NCI-H2196 (cell line): Measurements from ENCODE around the gene IFI16.
"Not testable (repeated sequence)": the region's sequence is repeated elsewhere in the genome, so short reads cannot be mapped to it uniquely, and the experiment has no call there.

ENCODE experiments used
- DNase-seq: peaks from one replicate; lab custom pipeline; 2025; ENCODE audit not compliant: unreplicated experiment; lab: John Stamatoyannopoulos, UW

Gene IFI16

GRCh38 chr1:159007726-159008125 lies 2.0 kb upstream of the IFI16 start:
- DNase-seq = no peak

GRCh38 chr1:159008744-159009188 lies 941 bp upstream of the IFI16 start:
- DNase-seq = no peak

DNA sequence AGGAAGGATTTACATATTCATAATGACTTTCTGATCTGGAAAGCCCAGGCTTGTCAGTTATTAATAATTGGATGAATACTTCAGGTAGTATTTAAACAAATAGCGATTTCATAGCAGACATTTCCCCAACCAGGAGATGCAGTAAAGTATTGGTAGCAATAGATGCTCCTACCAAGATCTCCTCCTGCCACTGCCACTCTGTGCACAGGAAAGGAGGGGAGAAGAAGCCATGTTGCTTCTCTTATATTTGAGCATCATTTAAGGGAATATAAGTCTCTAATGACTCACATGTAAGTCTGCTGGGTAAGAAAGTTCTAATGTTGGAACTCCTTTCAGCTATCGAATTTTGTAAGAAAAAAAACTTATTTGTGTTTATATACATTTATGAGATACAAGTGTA lies 420 bp upstream of the IFI16 start:
- no peak for DNase-seq

GRCh38 chr1:159010391-159010790 lies 684 bp downstream of the IFI16 start:
- DNase-seq = no peak

GRCh38 chr1:159011001-159011400 lies 1.3 kb downstream of the IFI16 start:
- DNase-seq = not testable (repeated sequence)

DNA sequence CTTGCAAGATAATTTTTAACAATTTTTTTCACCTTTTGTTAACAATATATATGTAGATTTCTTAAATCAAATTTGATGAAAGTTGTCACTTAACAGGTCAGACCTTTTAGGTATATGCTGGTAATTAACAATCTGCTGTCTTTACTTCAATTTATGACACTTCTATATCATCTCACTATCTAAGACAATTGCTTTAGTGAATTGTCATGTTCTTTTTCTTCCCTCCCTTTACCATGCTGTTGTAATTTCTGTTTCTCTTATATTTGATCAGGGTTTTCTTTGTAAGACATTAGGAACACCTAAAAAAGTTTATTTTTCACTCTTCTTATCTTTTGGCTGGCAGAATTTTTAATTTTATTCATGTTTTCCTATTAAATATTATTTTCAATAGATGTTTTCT lies 2.0 kb downstream of the IFI16 start:
- no peak for DNase-seq

DNA sequence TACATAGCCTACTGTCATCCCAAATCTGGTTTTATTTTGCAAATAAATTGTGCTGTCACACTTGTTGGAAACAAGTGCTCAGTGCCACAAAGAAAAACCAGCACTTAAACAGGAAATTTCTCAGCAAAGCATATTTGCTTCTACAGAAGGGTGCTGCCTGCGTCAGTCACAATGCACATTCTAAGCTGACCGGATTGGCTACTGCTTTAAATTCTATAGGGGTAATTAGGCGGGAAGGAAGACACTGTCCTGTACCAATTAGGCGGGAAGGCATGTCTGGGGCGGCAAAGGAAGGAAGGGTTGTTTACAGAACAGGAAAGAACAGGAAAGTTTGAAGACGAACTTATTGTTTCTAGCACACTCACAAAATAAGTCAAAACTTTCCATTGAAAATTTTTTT lies 2.8 kb downstream of the IFI16 start:
- DNase-seq = no peak

DNA sequence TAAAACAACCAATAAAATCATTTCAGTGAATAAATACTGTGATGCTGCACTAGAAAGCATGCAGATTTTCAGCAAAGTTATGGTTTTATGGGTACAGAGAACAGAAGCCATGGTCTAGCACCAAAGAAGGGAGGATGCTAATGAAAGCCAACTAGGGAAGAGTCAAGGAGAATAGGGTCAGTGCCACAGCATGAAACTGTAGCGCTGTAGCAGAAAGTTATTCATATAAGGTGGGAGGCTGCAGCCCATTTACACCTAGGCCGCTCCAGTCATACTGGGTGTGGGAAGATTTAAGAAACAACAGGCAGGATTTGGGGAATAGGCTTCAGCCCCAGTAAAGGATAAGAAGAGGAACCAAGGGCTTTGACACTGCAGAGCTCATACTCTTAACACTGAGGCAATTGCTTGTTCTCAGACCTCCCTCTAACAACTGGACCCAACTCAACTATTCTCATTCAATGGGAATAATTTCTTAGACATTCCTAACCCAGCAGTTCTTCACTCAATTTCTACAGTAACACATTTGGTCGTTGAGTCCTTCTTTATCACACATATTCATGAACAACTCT lies 4.4 kb downstream of the IFI16 start:
- DNase-seq = no peak

DNA sequence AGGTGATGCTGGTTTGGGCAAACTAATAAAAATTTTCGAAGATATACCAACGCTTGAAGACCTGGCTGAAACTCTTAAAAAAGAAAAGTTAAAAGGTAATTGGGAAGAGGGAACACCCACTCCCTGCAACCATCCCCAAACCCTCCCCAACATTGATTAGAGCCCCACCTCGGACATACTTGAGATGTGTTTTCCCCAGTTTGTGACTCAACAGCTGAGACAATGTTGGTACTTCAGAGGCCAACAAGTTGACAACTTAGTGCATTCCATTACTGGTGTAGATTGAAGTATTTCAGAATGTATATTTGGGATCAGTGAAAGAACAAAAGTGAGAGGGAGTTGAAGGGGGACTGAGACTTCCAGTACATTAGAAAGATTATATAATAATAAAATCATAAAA lies 5.1 kb downstream of the IFI16 start:
- no peak for DNase-seq

- DNase-seq = no peak
Observed at GRCh38 chr1:159015440-159015909, 5.8 kb downstream of the IFI16 start.

GRCh38 chr1:159023723-159024122 lies 14.0 kb downstream of the IFI16 start:
- no peak for DNase-seq

DNA sequence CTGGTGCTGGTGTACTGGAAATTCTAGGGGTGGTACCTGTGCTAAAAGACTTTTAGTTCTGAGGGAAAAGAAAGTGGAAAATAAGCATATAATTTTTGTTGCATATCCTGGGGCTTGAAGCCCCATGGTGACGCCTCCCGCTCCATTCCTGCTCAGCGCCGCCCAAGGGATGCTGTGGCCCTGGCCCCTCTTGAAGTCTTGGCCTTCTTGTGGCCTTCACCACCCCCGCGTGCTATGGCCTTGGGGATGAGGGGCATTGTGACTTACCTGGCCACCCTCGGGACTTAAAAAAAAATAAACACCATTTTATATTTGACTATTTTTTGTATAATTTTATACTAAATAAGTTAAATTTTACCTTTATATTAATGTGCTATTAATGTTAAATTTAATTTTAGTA lies 15.3 kb downstream of the IFI16 start:
- DNase-seq = no peak

GRCh38 chr1:159026841-159027240 lies 17.1 kb downstream of the IFI16 start:
- not testable (repeated sequence) for DNase-seq

DNA sequence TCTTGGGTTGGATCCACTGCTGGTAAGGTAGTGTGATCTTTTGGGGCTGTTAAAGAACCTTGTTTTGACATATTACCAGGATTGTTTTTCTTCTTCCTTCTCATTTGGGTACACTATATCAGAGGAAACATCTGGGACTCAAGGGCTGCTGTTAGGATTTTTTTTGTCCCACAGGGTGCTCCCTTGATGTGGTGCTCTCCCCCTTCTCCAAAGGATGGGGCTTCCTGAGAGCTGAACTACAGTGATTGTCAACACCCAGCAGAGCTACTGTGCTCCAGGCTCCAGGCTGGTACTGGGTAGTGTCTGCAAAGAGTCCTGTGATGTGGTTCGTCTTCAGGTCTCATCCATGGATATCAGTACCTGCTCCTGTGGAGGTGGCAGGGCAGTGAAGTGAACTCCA lies 20.6 kb downstream of the IFI16 start:
- DNase-seq = no peak

GRCh38 chr1:159030877-159031447 lies 21.3 kb downstream of the IFI16 start:
- DNase-seq = no peak

DNA sequence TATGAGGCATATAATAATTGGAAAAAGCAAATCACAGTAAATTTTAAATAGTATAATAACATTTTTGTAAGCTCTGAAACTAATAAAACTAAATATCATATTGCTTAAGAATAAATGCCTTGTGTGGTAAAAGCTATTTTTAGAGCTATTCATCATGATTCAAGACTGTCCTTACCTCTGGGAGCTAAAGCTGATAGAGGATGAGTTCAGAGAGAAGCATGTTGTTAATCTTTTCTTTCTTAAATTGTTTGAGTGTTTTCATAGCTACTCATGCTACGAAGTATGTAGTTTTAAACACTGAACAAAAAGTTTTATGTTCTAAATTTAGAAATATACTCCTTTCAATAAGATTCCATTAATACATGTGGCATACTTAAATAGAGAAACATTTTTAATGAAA lies 30.5 kb downstream of the IFI16 start:
- no peak for DNase-seq

DNA sequence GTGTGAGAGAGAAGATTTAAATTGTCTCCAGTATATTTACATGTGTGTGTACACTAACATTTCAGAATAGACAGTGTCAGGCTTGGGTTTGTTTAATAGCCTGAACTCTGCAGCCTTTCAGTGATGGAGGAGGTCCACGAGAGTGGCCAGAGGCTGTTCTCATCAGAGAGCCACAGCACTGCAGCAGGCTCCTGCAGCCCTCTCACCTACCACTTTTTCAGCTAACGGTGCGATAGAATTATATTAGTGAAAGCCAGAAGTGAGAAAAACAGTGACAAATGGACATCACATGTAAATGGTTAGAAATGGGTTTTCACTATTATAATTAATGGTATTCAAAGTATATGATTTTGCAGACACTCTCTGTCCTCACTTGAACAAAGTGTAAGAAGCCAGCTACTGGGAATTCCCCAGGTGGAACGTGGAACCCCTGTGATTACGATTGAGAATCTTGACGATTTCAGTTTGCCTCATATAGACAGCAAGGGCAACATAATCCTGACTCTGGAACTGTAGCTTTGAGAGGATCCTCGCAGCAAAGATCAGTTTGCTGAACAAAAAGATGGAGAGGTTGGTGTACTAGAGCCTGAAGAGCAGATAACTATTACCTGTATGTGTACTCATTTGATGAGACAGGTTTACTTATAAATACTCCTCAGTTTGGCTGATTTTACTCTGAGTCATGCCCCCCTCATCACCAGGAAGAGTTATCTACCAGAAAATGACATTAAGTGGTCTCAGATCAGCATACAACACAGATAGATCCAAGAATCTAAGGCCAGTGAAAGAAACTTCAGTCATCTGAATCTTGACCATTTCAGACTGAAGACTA lies 31.4 kb downstream of the IFI16 start:
- DNase-seq = no peak

GRCh38 chr1:159046486-159046885 lies 36.8 kb downstream of the IFI16 start:
- DNase-seq = not testable (repeated sequence)

- no peak for DNase-seq
Observed at GRCh38 chr1:159051436-159051835, 41.7 kb downstream of the IFI16 start.

- no peak for DNase-seq
Observed at GRCh38 chr1:159054427-159054826, 44.7 kb downstream of the IFI16 start.

DNA sequence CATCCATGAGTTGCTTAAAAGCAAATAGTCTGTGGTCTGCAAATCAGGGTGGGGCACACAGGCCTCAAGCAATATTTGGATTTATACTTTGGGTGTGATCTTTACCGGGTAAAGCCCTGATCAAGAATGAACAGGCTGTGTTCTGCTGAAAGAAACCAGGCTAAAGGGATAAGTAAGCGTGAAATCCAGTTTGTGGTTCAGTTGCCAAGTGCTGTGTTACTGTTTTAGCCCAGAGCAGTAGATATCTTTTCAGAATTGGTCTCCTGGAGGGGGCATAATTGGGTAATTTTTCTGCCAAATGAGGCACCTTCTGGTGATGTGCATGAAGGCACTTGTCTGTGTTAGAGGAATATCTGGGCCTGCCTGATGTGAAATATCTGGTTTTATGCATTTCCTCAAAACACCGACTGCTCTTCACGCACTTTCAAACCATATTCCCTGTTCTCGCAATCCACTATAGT lies 45.5 kb downstream of the IFI16 start:
- DNase-seq = no peak

DNA sequence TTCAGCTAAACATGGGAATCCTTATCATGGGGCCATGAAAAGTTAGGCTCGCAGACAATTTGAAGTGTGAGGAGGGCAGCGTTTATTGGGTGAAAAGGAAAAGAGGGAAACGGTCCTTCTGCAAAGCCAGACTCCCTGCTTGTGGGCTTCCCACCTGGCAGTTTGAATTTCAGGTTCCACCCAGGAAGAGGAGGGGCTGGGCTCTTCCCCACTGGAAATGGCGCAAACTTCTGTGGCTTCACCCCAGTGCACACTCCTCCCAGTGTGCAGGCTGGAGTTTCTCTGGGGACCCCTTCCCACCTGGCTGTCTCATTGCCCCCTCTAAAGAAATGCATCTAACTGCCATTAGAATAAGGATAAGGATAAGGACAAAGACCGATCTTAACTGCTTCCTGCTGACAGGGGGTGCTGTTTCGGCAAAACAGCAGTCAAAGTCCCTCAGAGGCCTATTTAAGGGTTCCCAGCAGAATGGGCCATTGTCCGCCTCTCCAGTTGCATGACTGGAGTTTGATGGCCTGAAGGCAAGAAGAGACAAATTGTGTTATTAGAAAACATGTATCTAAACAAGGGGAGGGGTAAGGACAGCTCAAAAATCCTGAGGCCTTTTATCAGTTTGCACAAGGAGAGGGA lies 46.5 kb downstream of the IFI16 start:
- no peak for DNase-seq
